ENCODE data around the gene BTN1A1. TPM values are rescaled to one million over a fixed set of nuclear protein-coding genes. Genes with fewer than 3 reads are reported as not detected.

The BTN1A1 gene, protein sequence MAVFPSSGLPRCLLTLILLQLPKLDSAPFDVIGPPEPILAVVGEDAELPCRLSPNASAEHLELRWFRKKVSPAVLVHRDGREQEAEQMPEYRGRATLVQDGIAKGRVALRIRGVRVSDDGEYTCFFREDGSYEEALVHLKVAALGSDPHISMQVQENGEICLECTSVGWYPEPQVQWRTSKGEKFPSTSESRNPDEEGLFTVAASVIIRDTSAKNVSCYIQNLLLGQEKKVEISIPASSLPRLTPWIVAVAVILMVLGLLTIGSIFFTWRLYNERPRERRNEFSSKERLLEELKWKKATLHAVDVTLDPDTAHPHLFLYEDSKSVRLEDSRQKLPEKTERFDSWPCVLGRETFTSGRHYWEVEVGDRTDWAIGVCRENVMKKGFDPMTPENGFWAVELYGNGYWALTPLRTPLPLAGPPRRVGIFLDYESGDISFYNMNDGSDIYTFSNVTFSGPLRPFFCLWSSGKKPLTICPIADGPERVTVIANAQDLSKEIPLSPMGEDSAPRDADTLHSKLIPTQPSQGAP
- total RNA-seq: not detected

DNA sequence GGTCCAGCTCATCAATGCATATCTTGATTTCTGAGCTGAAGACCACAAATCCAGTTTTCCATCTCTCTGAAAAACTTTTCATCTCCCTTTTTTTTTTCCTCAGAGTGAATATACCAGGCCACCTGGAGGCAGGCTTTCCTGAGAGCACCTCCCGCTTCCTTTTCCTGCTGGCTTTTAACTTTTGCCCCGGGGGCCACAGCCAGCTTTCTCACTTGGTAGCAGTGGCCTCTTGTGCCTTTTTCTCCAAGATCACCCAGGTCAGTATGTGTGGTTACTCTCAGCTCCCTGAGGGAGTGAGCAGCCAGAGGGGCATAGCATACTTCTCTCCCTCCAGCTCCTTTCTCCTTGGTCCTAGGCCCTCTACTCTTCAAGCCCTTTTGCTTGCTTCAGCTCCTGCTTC lies at the start of gene BTN1A1:
Gene BTN1A1, plus strand, starts transcription at position 202 of the 400 bp plus-strand sequence. CDS start 984 bp downstream, outside the sequence.
- no peak for DNase-seq (ENCODE audit: low spot score)
- TF ChIP-seq, protein P1, sequence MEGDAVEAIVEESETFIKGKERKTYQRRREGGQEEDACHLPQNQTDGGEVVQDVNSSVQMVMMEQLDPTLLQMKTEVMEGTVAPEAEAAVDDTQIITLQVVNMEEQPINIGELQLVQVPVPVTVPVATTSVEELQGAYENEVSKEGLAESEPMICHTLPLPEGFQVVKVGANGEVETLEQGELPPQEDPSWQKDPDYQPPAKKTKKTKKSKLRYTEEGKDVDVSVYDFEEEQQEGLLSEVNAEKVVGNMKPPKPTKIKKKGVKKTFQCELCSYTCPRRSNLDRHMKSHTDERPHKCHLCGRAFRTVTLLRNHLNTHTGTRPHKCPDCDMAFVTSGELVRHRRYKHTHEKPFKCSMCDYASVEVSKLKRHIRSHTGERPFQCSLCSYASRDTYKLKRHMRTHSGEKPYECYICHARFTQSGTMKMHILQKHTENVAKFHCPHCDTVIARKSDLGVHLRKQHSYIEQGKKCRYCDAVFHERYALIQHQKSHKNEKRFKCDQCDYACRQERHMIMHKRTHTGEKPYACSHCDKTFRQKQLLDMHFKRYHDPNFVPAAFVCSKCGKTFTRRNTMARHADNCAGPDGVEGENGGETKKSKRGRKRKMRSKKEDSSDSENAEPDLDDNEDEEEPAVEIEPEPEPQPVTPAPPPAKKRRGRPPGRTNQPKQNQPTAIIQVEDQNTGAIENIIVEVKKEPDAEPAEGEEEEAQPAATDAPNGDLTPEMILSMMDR (IDR thresholded peaks at IDR 0.05): no peak
- no peak for ATAC-seq (ENCODE audit: low FRiP score)

DNA sequence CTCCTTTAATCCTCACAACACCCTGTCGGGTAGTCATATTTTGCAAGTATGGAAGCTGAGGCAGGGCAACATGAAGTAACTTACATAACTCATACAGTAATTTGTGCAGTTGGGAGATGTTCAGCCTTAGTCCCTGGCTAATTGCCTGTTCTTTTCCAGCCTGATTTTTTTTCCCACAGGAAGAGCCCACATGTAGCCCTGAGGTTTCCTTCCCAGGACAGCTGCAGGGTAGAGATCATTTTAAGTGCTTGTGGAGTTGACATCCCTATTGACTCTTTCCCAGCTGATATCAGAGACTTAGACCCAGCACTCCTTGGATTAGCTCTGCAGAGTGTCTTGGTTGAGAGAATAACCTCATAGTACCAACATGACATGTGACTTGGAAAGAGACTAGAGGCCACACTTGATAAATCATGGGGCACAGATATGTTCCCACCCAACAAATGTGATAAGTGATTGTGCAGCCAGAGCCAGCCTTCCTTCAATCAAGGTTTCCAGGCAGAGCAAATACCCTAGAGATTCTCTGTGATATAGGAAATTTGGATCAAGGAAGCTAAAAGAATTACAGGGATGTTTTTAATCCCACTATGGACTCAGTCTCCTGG lies 47.4 kb upstream of the BTN1A1 start:
- TF ChIP-seq, protein P1 (IDR thresholded peaks at IDR 0.05): no peak
- ATAC-seq (ENCODE audit: low FRiP score) (no peak), DNase-seq (ENCODE audit: low spot score) (no peak)

DNA sequence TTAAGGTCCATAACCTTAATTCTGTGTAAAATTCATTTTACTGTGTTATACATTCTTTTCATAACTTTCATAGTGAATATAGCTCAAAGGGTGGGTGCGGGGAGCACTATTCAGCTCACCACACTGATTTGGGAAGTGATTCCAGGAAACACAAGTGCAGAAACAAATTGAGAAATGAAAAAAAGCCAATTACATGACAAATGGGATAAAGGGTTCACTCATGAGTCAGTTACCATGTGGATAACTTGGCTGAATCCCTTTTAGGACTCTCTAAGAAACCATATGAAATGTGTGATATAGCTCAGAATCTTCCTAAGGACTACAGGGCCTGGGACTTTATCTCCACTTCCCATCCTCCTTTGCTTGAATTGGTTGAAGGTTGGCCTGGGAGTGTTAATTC lies 45.5 kb upstream of the BTN1A1 start:
- TF ChIP-seq, protein P1 (IDR thresholded peaks at IDR 0.05): no peak
- DNase-seq (ENCODE audit: low spot score) (no peak), ATAC-seq (ENCODE audit: low FRiP score) (no peak)

DNA sequence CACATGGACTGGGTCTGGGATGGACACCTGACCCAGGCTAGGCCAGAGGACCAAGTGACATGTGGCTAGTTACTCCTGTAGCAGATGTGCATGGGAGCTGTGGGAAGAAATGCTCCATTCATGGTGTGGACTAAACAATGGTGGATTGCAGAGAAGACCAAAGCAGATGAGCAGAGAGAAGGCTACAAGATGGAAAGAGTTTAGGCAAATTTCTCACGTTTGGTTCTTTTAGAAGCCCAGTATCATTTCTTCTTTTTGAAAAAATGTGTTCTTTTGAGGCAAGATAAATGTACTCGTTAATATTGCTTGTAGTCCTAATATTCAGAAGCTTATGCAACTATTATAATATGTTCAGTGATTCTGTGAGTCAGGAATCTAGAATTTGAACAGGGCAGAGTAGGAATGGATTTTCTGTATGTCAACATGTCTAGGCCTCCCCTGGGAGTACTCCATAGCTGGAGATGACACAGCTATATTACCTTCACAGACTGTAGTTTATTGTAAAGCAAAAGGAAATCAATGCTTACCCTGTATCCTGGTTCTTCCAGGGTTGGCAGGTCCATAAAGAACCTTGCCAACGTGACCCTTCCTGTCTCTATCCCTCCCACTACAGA lies 44.6 kb upstream of the BTN1A1 start:
- no peak for ATAC-seq (ENCODE audit: low FRiP score)
- TF ChIP-seq, protein P1 (IDR thresholded peaks at IDR 0.05): no peak
- no peak for DNase-seq (ENCODE audit: low spot score)

DNA sequence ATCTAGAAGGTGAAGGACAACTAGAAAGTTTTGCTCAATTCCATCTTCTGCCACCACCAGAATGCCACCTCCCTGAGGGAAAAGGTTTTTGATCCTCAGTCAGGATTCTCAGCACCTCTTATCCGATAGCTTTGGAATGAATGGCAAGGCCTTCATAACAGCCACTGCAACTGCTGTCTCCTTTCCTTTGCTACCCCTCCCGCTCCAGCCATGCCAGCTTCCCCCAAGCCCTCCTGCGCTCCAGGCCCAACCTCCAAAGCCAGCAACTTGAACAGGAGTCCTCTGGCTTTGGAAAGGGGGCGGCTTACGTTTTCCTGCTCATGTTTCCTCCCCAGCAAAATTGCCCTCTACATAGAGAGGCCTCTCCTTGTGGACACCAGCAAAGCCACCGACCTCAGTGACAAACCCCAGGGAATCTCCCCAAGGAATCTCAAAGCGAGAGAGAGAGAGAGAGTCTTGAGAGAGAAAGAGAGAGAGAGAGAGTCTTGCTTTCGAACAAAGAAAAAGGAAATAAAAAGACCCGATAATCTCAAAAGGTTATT lies 42.8 kb upstream of the BTN1A1 start:
- no peak for DNase-seq (ENCODE audit: low spot score)
- peak; percentile 79 for ATAC-seq (ENCODE audit: low FRiP score)
- TF ChIP-seq, protein P1 (IDR thresholded peaks at IDR 0.05): no peak

DNA sequence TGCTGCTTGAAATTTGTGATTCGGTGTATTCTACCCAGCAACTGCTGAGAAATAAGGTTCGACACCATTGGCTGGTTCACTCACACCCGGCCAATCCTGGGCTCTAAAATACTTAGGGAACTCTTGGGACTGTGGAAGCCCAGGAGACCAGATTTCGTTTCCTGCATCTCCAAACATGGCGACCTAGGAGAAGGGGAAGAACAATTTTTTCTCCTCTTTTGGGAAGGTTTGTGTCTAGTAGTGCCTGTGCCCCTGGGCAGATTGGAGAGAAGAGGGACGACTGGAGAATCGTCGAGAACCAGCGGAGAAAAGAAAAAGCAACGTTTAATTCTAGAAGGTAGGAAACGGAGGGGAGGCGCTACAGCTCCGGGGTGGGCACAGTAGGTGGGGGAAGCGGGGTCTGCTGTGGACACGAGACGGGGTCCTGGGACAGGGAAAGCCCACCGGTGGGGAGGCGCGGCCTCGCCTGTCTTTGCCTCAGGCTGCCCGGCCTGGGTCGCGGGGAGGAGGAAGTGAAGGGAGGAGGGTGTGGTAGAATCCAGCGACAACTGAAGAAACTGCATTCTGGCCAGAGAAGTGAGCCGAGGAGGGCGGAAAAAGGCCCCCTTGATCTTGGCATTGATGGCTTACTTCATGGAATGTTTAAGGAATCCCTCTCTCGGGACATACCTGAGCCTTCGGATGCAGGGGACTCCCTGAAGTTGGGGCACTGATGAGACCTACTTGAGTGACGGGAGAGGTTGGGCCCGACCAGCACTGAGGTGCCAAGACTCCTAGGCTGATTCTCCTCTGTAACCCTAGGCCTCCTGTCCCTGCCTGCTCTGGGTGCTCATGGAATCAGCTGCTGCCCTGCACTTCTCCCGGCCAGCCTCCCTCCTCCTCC lies 42.1 kb upstream of the BTN1A1 start, which contains the start of gene BTN2A1:
Gene BTN2A1, plus strand, starts transcription at position 150 of the 883 bp plus-strand sequence. Its CDS starts 682 bp downstream, at position 832.
- DNase-seq (ENCODE audit: low spot score): peak; percentile 33
- ATAC-seq (ENCODE audit: low FRiP score): peak; percentile 98
- TF ChIP-seq, protein P1 (IDR thresholded peaks at IDR 0.05): no peak

Data from omental fat pad (tissue), 4 donors.